ENCODE data around the gene TRIM17.

TRIM17 gene

DNA sequence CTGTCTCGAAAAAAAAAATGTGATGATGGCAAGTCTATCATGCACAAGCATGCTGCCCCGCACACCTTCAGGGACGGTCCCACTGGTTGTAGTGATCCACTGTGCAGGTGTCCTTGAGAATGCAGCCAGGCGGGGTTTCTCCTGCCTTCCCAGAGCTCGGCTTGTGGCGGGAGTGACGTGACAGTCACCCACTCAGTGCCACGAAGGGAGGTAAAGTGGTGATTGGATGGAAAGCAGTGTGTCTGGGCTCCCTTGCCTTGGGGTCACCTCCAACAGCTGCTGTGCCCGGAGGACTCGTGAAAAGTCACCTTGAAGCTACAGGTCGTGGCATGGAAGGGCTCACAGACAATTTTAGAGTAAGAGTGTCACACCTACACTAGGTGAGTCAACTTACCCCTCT lies 33.5 kb upstream of the TRIM17 start:
- CTCF ChIA-PET: interaction anchor here (0.9 to 1.5 kb wide), 4 partner anchors 8 to 66 kb away, joined by 3 to 4 read pairs (median 4); a partner anchor contains a TSS
- DNase-seq (ENCODE audit: extremely low spot score): no peak
- no peak for TF ChIP-seq CTCF (IDR thresholded peaks at IDR 0.05; ENCODE audit: control extremely low read depth, extremely low read depth, low read depth, missing control alignments)
- POLR2A ChIA-PET: no interaction called here

DNA sequence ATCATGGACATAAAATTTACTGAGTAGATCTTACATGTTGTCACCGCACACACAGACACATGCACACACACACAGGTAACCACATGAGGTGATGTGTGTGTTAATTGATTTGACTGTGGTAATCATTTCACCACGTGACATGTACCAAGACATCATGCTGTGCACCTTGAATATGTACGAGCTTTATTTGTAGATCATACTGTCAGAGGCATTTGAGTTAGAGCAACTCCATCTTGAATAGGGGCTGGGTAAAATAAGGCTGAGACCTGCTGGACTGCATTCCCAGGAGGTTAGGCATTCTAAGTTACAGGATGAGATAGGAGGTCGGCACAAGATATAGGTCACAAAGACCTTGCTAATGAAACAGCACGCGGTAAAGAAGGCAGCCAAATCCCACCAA lies 31.7 kb upstream of the TRIM17 start:
- ChIA-PET POLR2A (interaction anchor here (1.1 kb wide), 1 partner anchor 9 kb away, joined by 4 read pairs; a partner anchor contains a TSS), CTCF (interaction anchor here (2.0 kb wide), 1 partner anchor 24 kb away, joined by 7 read pairs; no protein-coding TSS in a partner anchor)
- no peak for DNase-seq (ENCODE audit: extremely low spot score)
- TF ChIP-seq CTCF (IDR thresholded peaks at IDR 0.05; ENCODE audit: control extremely low read depth, extremely low read depth, low read depth, missing control alignments): no peak

DNA sequence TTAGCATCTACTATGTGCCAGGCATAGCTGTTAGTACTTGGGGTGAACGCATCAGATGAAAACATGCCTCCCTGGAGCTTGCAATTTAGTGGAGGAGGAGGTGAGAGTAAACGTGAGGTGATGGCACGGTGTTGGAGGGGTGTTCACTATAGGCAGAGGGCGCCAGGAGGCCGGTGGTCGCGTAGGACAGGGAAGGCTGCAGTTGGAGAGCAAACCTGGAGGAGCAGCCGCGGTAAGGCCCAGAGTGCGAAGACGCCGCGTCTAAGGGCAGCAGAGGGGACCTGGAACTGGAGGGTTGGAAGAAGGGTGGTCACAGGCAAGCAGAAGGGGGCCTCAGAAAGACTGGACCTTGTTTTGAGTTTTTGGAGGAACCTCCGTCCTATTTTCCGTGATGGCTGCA lies 30.2 kb upstream of the TRIM17 start:
- ChIA-PET CTCF (interaction anchor here (1.4 kb wide), 1 partner anchor 10 kb away, joined by 3 read pairs; a partner anchor contains a TSS), POLR2A (interaction anchor here (0.7 kb wide), 1 partner anchor 20 kb away, joined by 4 read pairs; no protein-coding TSS in a partner anchor)
- no peak for TF ChIP-seq CTCF (IDR thresholded peaks at IDR 0.05; ENCODE audit: control extremely low read depth, extremely low read depth, low read depth, missing control alignments)

GRCh38 chr1:228445843-228446650 lies 29.4 kb upstream of the TRIM17 start:
- ChIA-PET CTCF (interaction anchor here (0.7 to 1.9 kb wide), 4 partner anchors 11 to 26 kb away, joined by 3 to 4 read pairs (median 3); a partner anchor contains a TSS), POLR2A (interaction anchor here (0.7 kb wide), 1 partner anchor 19 kb away, joined by 4 read pairs; no protein-coding TSS in a partner anchor)
- no peak for TF ChIP-seq CTCF (IDR thresholded peaks at IDR 0.05; ENCODE audit: control extremely low read depth, extremely low read depth, low read depth, missing control alignments)
- DNase-seq (ENCODE audit: extremely low spot score): peak; percentile 78

More for the DNA sequence above, 30.2 kb upstream of the TRIM17 start:
- no peak for DNase-seq (ENCODE audit: extremely low spot score)

DNA sequence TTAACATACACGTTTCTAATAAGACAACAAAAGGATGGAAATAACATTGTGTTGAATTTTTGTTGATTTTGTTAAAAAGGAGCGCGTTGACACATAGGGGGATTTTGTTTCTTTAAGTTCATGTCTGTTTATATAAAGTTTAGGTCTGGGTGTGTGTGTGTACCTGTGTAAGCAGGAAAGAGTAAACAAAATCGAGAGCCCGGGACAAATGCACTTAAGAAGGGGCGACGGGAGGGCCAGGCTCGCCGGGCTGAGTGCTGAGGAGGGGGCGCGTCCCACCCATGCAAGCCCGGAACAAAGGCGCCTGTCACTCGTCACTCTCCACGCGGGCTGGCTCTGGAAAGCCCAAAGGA lies 28.8 kb upstream of the TRIM17 start:
- DNase-seq (ENCODE audit: extremely low spot score): no peak
- ChIA-PET POLR2A (no interaction called here), CTCF (interaction anchor here (0.9 to 1.9 kb wide), 3 partner anchors 12 to 13 kb away, joined by 3 to 4 read pairs (median 3); a partner anchor contains a TSS)
- TF ChIP-seq CTCF (IDR thresholded peaks at IDR 0.05; ENCODE audit: control extremely low read depth, extremely low read depth, low read depth, missing control alignments): no peak

DNA sequence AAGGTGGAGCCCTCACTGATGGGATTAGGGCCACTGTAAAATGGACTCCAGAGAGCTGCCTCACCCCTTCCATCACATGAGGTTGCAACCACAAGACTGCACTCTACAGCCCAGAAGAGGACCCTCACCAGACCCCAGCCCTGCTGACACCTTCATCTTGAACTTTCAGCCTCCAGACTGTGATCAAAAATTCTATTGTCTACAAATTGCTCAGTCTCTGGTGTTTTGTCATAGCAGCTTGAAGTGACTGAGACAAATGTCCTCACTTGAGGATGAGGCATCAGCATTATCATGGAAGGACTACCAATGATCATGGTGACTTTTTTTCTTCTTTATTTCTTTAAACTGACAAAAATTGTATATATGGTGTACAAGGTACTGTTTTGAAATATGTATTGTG lies 26.7 kb upstream of the TRIM17 start:
- DNase-seq (ENCODE audit: extremely low spot score): no peak
- CTCF ChIA-PET: interaction anchor here (1.0 to 1.4 kb wide), 2 partner anchors 11 to 30 kb away, joined by 3 to 4 read pairs; no protein-coding TSS in a partner anchor
- POLR2A ChIA-PET: no interaction called here
- no peak for TF ChIP-seq CTCF (IDR thresholded peaks at IDR 0.05; ENCODE audit: control extremely low read depth, extremely low read depth, low read depth, missing control alignments)

All from GM10248 (cell line).